Immature natural killer cell (primary cell): ENCODE data around the gene ZNF697. TPM values are rescaled to one million over a fixed set of nuclear protein-coding genes. Genes with fewer than 3 reads are reported as not detected.
A peak's percentile ranks its signal among the peaks of the same experiment; 100 is the strongest.
"Not testable (repeated sequence)": the region's sequence is repeated elsewhere in the genome, so short reads cannot be mapped to it uniquely, and the experiment has no call there.

Source experiments
- DNase-seq, 3 donors: peaks; one replicate each; pipeline ENCODE4 v3.0.0; 2022; ENCODE audit warnings: mixed read lengths in 1 of 3
- H3K27ac Mint-ChIP-seq, 6 donors: one replicate each; pipeline ENCODE4 v1.8.0; 2020; ENCODE audit warnings: mixed read lengths in 6 of 6, mild to moderate bottlenecking in 5 of 6, inconsistent platforms in 4 of 6, moderate library complexity in 3 of 6
- H3K27me3 Mint-ChIP-seq, 3 donors: one replicate each; pipeline ENCODE4 v1.8.0; 2020 to 2021; ENCODE audit warnings: low read depth in 3 of 3, mild to moderate bottlenecking in 3 of 3, mixed read lengths in 3 of 3, moderate library complexity in 3 of 3, inconsistent platforms in 1 of 3
- H3K36me3 Mint-ChIP-seq, 3 donors: one replicate each; pipeline ENCODE4 v1.8.0; 2020; ENCODE audit warnings: mixed read lengths in 3 of 3, inconsistent platforms in 2 of 3, mild to moderate bottlenecking in 2 of 3
- H3K4me1 Mint-ChIP-seq, 2 donors: one replicate each; pipeline ENCODE4 v1.8.0; 2020; ENCODE audit warnings: inconsistent platforms in 2 of 2, mild to moderate bottlenecking in 2 of 2, mixed read lengths in 2 of 2, moderate library complexity in 1 of 2
- H3K4me3 Mint-ChIP-seq, 5 donors: one replicate each; pipeline ENCODE4 v1.8.0; 2020; ENCODE audit warnings: mild to moderate bottlenecking in 5 of 5, mixed read lengths in 5 of 5, inconsistent platforms in 3 of 5, moderate library complexity in 3 of 5
- H3K9me3 Mint-ChIP-seq, 6 donors: one replicate each; pipeline ENCODE4 v1.8.0; 2020; ENCODE audit warnings: mild to moderate bottlenecking in 6 of 6, mixed read lengths in 6 of 6, inconsistent platforms in 4 of 6, moderate library complexity in 3 of 6
- polyA plus RNA-seq, 3 donors: library from polyadenylated mRNA; unstranded; fragments of 300-500 nt; fragmentation: Illumina TruSeq; gene quantifications; one replicate each; pipeline ENCODE4 v1.2.3, GENCODE V29; 2021

ZNF697 gene
- not detected for polyA plus RNA-seq

- Mint-ChIP-seq H3K4me1 (peaks cover 6 to 11% of the 10 kb centered on the region in 2 donors), H3K36me3 (no peaks in the 10 kb centered on the region), H3K9me3 (peaks cover 0 to 1% (median 0%) of the 10 kb centered on the region in 6 donors), H3K4me3 (peak within 1 kb of the TSS; percentile 44 to 70 (median 66)), H3K27me3 (peaks cover 9 to 37% (median 15%) of the 10 kb centered on the region in 3 donors), H3K27ac (no peak within 1 kb of the TSS)
- peak; percentile 3 to 19 (median 7) for DNase-seq
These were observed at the start of gene ZNF697 for GRCh38 chr1:119647734-119648619. ZNF697 (minus strand) TSS chr1:119648266; CDS start chr1:119626100, 22,166 bp downstream.

GRCh38 chr1:119697598-119697997, 49.5 kb upstream of the ZNF697 start:
- DNase-seq, result no peak
- H3K4me1 Mint-ChIP-seq, result no peaks in the 10 kb centered on the region
- H3K4me3 Mint-ChIP-seq, result no peak overlapping the region
- no peak overlapping the region for H3K27ac Mint-ChIP-seq
- H3K36me3 Mint-ChIP-seq, result peaks cover 0 to 5% (median 3%) of the 10 kb centered on the region in 3 donors
- H3K27me3 Mint-ChIP-seq, result peaks cover 1 to 7% (median 2%) of the 10 kb centered on the region in 3 donors
- peaks cover 6 to 26% (median 14%) of the 10 kb centered on the region in 6 donors for H3K9me3 Mint-ChIP-seq

GRCh38 chr1:119696863-119697262, 48.8 kb upstream of the ZNF697 start:
- H3K9me3 Mint-ChIP-seq, result peaks cover 6 to 20% (median 11%) of the 10 kb centered on the region in 6 donors
- H3K4me1 Mint-ChIP-seq, DNase-seq, H3K36me3 Mint-ChIP-seq, H3K27me3 Mint-ChIP-seq, H3K27ac Mint-ChIP-seq, H3K4me3 Mint-ChIP-seq: not testable (repeated sequence)

- no peaks in the 10 kb centered on the region for H3K4me1 Mint-ChIP-seq
- H3K27me3 Mint-ChIP-seq, result peaks cover 0 to 2% (median 1%) of the 10 kb centered on the region in 3 donors
- no peak for DNase-seq
- H3K4me3 Mint-ChIP-seq, result no peak overlapping the region
- H3K9me3 Mint-ChIP-seq, result peaks cover 0 to 5% (median 1%) of the 10 kb centered on the region in 6 donors
- no peak overlapping the region for H3K27ac Mint-ChIP-seq
- peaks cover 0 to 4% (median 0%) of the 10 kb centered on the region in 3 donors for H3K36me3 Mint-ChIP-seq
These were observed 41.4 kb upstream of the ZNF697 start for GRCh38 chr1:119689511-119689910.

- no peaks in the 10 kb centered on the region for H3K36me3 Mint-ChIP-seq
- H3K27ac Mint-ChIP-seq, result no peak overlapping the region
- H3K9me3 Mint-ChIP-seq, result peaks cover 0 to 5% (median 1%) of the 10 kb centered on the region in 6 donors
- no peak overlapping the region for H3K4me3 Mint-ChIP-seq
- H3K27me3 Mint-ChIP-seq, result peaks cover 0 to 2% (median 1%) of the 10 kb centered on the region in 3 donors
- DNase-seq, result no peak
- H3K4me1 Mint-ChIP-seq, result no peaks in the 10 kb centered on the region
These were observed 40.7 kb upstream of the ZNF697 start for GRCh38 chr1:119688810-119689209.

- Mint-ChIP-seq H3K27me3 (peaks cover 0 to 2% (median 1%) of the 10 kb centered on the region in 3 donors), H3K4me1 (no peaks in the 10 kb centered on the region), H3K36me3 (no peaks in the 10 kb centered on the region), H3K27ac (no peak overlapping the region), H3K9me3 (peaks cover 0 to 5% (median under 1%) of the 10 kb centered on the region in 6 donors), H3K4me3 (no peak overlapping the region)
- DNase-seq, result no peak
These were observed 39.5 kb upstream of the ZNF697 start for GRCh38 chr1:119687434-119688079.

GRCh38 chr1:119686661-119687060, 38.6 kb upstream of the ZNF697 start:
- Mint-ChIP-seq H3K36me3 (no peaks in the 10 kb centered on the region), H3K27me3 (peaks cover 0 to 2% (median 1%) of the 10 kb centered on the region in 3 donors), H3K27ac (no peak overlapping the region), H3K9me3 (peaks cover 0 to 2% (median 0%) of the 10 kb centered on the region in 6 donors), H3K4me3 (no peak overlapping the region), H3K4me1 (no peaks in the 10 kb centered on the region)
- DNase-seq, result no peak

- Mint-ChIP-seq H3K36me3 (no peaks in the 10 kb centered on the region), H3K27ac (no peak overlapping the region)
These were observed 35.8 kb upstream of the ZNF697 start for GRCh38 chr1:119683893-119684292.

GRCh38 chr1:119682141-119682540, 34.1 kb upstream of the ZNF697 start:
- no peak for DNase-seq
- Mint-ChIP-seq H3K4me1 (no peaks in the 10 kb centered on the region), H3K27me3 (peaks cover 0 to 1% (median 0%) of the 10 kb centered on the region in 3 donors), H3K27ac (no peak overlapping the region), H3K36me3 (no peaks in the 10 kb centered on the region), H3K9me3 (no peaks in the 10 kb centered on the region), H3K4me3 (no peak overlapping the region)

More at GRCh38 chr1:119683893-119684292, 35.8 kb upstream of the ZNF697 start:
- H3K4me1 Mint-ChIP-seq, result no peaks in the 10 kb centered on the region
- no peaks in the 10 kb centered on the region for H3K9me3 Mint-ChIP-seq
- peaks cover 0 to 1% (median 0%) of the 10 kb centered on the region in 3 donors for H3K27me3 Mint-ChIP-seq
- no peak for DNase-seq
- no peak overlapping the region for H3K4me3 Mint-ChIP-seq

GRCh38 chr1:119681560-119681959, 33.5 kb upstream of the ZNF697 start:
- Mint-ChIP-seq H3K36me3 (no peaks in the 10 kb centered on the region), H3K4me3 (no peak overlapping the region), H3K27ac (no peak overlapping the region), H3K9me3 (no peaks in the 10 kb centered on the region), H3K27me3 (peaks cover 0 to 1% (median 0%) of the 10 kb centered on the region in 3 donors), H3K4me1 (no peaks in the 10 kb centered on the region)
- DNase-seq, result no peak

- Mint-ChIP-seq H3K9me3 (no peaks in the 10 kb centered on the region), H3K4me3 (no peak overlapping the region), H3K36me3 (no peaks in the 10 kb centered on the region), H3K27me3 (peaks cover 0 to 2% (median 1%) of the 10 kb centered on the region in 3 donors), H3K4me1 (peaks cover 0 to 1% of the 10 kb centered on the region in 2 donors), H3K27ac (no peak overlapping the region)
- no peak for DNase-seq
These were observed 32.7 kb upstream of the ZNF697 start for GRCh38 chr1:119680723-119681122.

- H3K4me1 Mint-ChIP-seq, result peaks cover 4 to 7% of the 10 kb centered on the region in 2 donors
- no peak for DNase-seq
- H3K4me3 Mint-ChIP-seq, result no peak overlapping the region
- H3K27ac Mint-ChIP-seq, result no peak overlapping the region
- no peaks in the 10 kb centered on the region for H3K36me3 Mint-ChIP-seq
- H3K27me3 Mint-ChIP-seq, result peaks cover 0 to 4% (median 1%) of the 10 kb centered on the region in 3 donors
- no peaks in the 10 kb centered on the region for H3K9me3 Mint-ChIP-seq
These were observed 32.1 kb upstream of the ZNF697 start for GRCh38 chr1:119680193-119680592.

- Mint-ChIP-seq H3K27ac (no peak overlapping the region), H3K36me3 (no peaks in the 10 kb centered on the region), H3K4me1 (peaks cover 5 to 11% of the 10 kb centered on the region in 2 donors), H3K4me3 (no peak overlapping the region), H3K9me3 (no peaks in the 10 kb centered on the region), H3K27me3 (peaks cover 0 to 4% (median 3%) of the 10 kb centered on the region in 3 donors)
- DNase-seq, result no peak
These were observed 31.2 kb upstream of the ZNF697 start for GRCh38 chr1:119679223-119679622.
